Gastroesophageal sphincter (tissue), 3 donors: ENCODE data around the gene DHX35.

Experiments
- CTCF ChIP-seq, 4 experiments: fragments of 200-600 bp in 2 of 4; fragments of 450-650 bp in 2 of 4; sonication (generic) in 1 of 4; IDR thresholded peaks; one replicate each; pipeline ENCODE4 v1.5.1; 2017 to 2019; ENCODE audit warnings: antibody characterized with exemption in 4 of 4, mild to moderate bottlenecking in 2 of 4, moderate library complexity in 2 of 4
- POLR2A ChIP-seq, 2 donors: fragments of 450-650 bp; IDR thresholded peaks; one replicate each; pipeline ENCODE4 v1.6.1; 2017; ENCODE audit warnings: antibody characterized with exemption in 2 of 2, mild to moderate bottlenecking in 2 of 2, moderate library complexity in 1 of 2
- POLR2AphosphoS5 ChIP-seq: sonication (generic); formaldehyde crosslinking; IDR thresholded peaks from one replicate; pipeline ENCODE4 v1.6.1; 2017; ENCODE audit warnings: antibody characterized with exemption

GRCh38 chr20:38919683-38920082 is 42.5 kb upstream of the DHX35 start:
- TF ChIP-seq POLR2A (IDR thresholded peaks at IDR 0.05), result no peak
- TF ChIP-seq CTCF (IDR thresholded peaks at IDR 0.05), result no peak
- no peak for TF ChIP-seq POLR2AphosphoS5
